ENCODE data around the gene HID1. TPM values are rescaled to one million over a fixed set of nuclear protein-coding genes. Genes with fewer than 3 reads are reported as not detected.
A peak's percentile ranks its signal among the peaks of the same experiment; 100 is the strongest.

The HID1 gene
- total and polyA plus RNA-seq, 2 donors from 2014 or later: 13.6 to 32.6 TPM

GRCh38 chr17:74975943-74976342 lies 3.4 kb upstream of the HID1 start:
- no peaks in the 10 kb centered on the region for H3K36me3 ChIP-seq (ENCODE audit: control insufficient read depth in 2 of 3, insufficient read depth in 3 of 3, low read length in 3 of 3)
- no peak overlapping the region for H3K27ac ChIP-seq (ENCODE audit: low read depth in 2 of 2, low read length in 2 of 2)
- DNase-seq: no peak
- no peak overlapping the region for H3K4me3 ChIP-seq (ENCODE audit: low read length in 3 of 3)
- intact Hi-C loops (cut with DNase I): no loop called here
- no peak overlapping the region for H3K9ac ChIP-seq (ENCODE audit: low read length in 3 of 3)
- peaks cover 0 to 4% (median 3%) of the 10 kb centered on the region in 3 donors for H3K4me1 ChIP-seq (ENCODE audit: control insufficient read depth in 2 of 3, insufficient read depth in 2 of 3, low read depth in 1 of 3, low read length in 3 of 3)
- TF ChIP-seq CTCF (IDR thresholded peaks at IDR 0.05; ENCODE audit: borderline replicate concordance, extremely low read depth, insufficient read depth): no peak
- no peaks in the 10 kb centered on the region for H3K9me3 ChIP-seq (ENCODE audit: control insufficient read depth in 2 of 3, insufficient read depth in 1 of 3, low read length in 3 of 3)
- FAIRE-seq: no peak
- no peaks in the 10 kb centered on the region for H3K27me3 ChIP-seq (ENCODE audit: control insufficient read depth, insufficient read depth, low read length)

DNA sequence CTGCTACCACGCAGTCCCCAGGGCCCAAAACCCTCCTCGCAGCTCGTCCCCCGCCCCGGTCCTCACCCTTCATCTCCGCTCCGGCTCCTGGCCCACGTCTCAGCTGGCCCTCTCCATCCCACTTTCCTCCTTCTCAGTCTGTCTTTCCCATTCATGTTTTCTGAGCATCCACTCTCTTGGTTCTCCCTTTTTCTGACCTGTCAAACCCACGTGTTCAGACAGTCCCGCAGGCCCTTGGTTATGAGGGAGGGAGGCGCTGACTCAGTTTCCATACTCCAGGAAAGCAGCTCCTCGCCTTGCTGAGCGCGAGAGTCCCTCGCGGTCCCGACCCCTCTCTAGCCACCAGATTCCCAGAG lies 392 bp upstream of the HID1 start:
- Histone ChIP-seq H3K27me3 (ENCODE audit: control insufficient read depth, insufficient read depth, low read length) (no peaks in the 10 kb centered on the region), H3K9ac (ENCODE audit: low read length in 3 of 3) (peak overlapping the region in 1 of 3 donors; percentile 46), H3K9me3 (ENCODE audit: control insufficient read depth in 2 of 3, insufficient read depth in 1 of 3, low read length in 3 of 3) (no peaks in the 10 kb centered on the region), H3K4me3 (ENCODE audit: low read length in 3 of 3) (peak overlapping the region in 2 of 3 donors; percentile 39 to 63), H3K4me1 (ENCODE audit: control insufficient read depth in 2 of 3, insufficient read depth in 2 of 3, low read depth in 1 of 3, low read length in 3 of 3) (peaks cover 0 to 4% (median 3%) of the 10 kb centered on the region in 3 donors), H3K27ac (ENCODE audit: low read depth in 2 of 2, low read length in 2 of 2) (no peak overlapping the region), H3K36me3 (ENCODE audit: control insufficient read depth in 2 of 3, insufficient read depth in 3 of 3, low read length in 3 of 3) (no peaks in the 10 kb centered on the region)
- DNase-seq (no peak), FAIRE-seq (no peak)
- intact Hi-C loops (cut with DNase I): no loop called here
- TF ChIP-seq CTCF (IDR thresholded peaks at IDR 0.05; ENCODE audit: borderline replicate concordance, extremely low read depth, insufficient read depth): no peak

- no peak for FAIRE-seq
These were observed 785 bp downstream of the HID1 start for GRCh38 chr17:74971842-74972106.

More at GRCh38 chr17:74971842-74972106, 785 bp downstream of the HID1 start:
- intact Hi-C loops (cut with DNase I): no loop called here
- Histone ChIP-seq H3K9ac (ENCODE audit: low read length in 3 of 3) (peak overlapping the region in 2 of 3 donors; percentile 55 to 71), H3K36me3 (ENCODE audit: control insufficient read depth in 2 of 3, insufficient read depth in 3 of 3, low read length in 3 of 3) (no peaks in the 10 kb centered on the region), H3K4me1 (ENCODE audit: control insufficient read depth in 2 of 3, insufficient read depth in 2 of 3, low read depth in 1 of 3, low read length in 3 of 3) (peaks cover 0 to 4% (median 3%) of the 10 kb centered on the region in 3 donors), H3K9me3 (ENCODE audit: control insufficient read depth in 2 of 3, insufficient read depth in 1 of 3, low read length in 3 of 3) (no peaks in the 10 kb centered on the region), H3K4me3 (ENCODE audit: low read length in 3 of 3) (peak overlapping the region in 2 of 3 donors; percentile 42 to 46), H3K27ac (ENCODE audit: low read depth in 2 of 2, low read length in 2 of 2) (peak overlapping the region; percentile 9 to 72), H3K27me3 (ENCODE audit: control insufficient read depth, insufficient read depth, low read length) (no peaks in the 10 kb centered on the region)
- no peak for DNase-seq
- no peak for TF ChIP-seq CTCF (IDR thresholded peaks at IDR 0.05; ENCODE audit: borderline replicate concordance, extremely low read depth, insufficient read depth)

Data from kidney (tissue), 14 donors.